Measurements from ENCODE around the gene RAB24. TPM values are rescaled to one million over a fixed set of nuclear protein-coding genes. Genes with fewer than 3 reads are reported as not detected.

RAB24 gene
- polyA plus RNA-seq, 1 donor (not counting 4 experiments of a cell fraction or from before 2014, with no cell fraction given), result 22.4 TPM

DNA sequence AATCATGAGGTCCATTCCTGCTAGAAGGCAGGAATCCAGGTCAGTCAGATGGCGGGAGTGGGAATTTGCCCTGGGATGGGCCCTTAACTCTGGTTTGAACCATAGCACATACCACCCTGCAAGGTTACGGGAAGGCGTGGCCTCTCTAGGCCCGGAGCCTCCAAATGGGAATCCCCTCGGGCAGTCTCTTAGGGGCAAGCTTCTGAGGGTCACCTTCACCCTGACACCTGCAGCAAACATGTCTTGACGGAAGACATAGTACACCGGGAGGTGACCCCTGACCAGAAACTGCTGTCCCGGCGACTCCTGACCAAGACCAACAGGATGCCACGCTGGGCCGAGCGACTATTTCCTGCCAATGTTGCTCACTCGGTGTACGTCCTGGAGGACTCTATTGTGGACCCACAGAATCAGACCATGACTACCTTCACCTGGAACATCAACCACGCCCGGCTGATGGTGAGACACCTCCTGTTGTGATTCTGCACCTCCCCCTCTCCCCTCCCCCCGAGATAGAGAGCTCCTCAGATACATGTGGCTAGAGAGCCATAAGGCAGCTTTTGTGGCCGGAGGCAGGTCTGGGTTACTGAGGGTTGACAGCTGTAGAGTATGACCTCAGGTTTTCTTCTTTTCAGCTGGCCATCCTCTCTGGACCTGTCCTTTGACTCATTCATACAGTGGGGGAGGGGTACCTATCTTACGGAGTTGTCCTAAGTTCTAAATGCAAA lies 1.0 kb upstream of the RAB24 start:
- Histone ChIP-seq H3K9ac (ENCODE audit: control insufficient read depth, extremely low read depth, insufficient read depth, low read length) (peak overlapping the region; percentile 98), H4K20me1 (ENCODE audit: control insufficient read depth, extremely low read depth, insufficient read depth, low read length) (peaks cover 10% of the 10 kb centered on the region), H3K9me1 (ENCODE audit: control insufficient read depth, extremely low read depth, insufficient read depth, low read length) (peaks cover 10% of the 10 kb centered on the region), H3K27ac (ENCODE audit: control insufficient read depth, insufficient read depth, low read length) (peak overlapping the region; percentile 86), H2AFZ (ENCODE audit: control insufficient read depth, low read length) (no peak overlapping the region), H3K4me1 (ENCODE audit: control insufficient read depth, extremely low read depth, insufficient read depth, low read length) (peaks cover 47% of the 10 kb centered on the region), H3K36me3 (ENCODE audit: control insufficient read depth in 2 of 2, extremely low read depth in 1 of 2, insufficient read depth in 2 of 2, low read length in 2 of 2) (peaks cover 5 to 21% of the 10 kb centered on the region in 2 experiments), H3K4me2 (ENCODE audit: control insufficient read depth, extremely low read depth, insufficient read depth, low read depth, low read length) (peak overlapping the region; percentile 61), H3K79me2 (ENCODE audit: control insufficient read depth, insufficient read depth, low read length) (peaks cover 21% of the 10 kb centered on the region), H3K4me3 (ENCODE audit: control insufficient read depth in 2 of 3, extremely low read depth in 1 of 3, insufficient read depth in 2 of 3, low read depth in 1 of 3, low read length in 3 of 3) (peak overlapping the region; percentile 84 to 87 (median 85)), H3K9me3 (ENCODE audit: control insufficient read depth, low read depth, low read length) (no peaks in the 10 kb centered on the region), H3K27me3 (ENCODE audit: control insufficient read depth, extremely low read depth, insufficient read depth, low read length) (no peaks in the 10 kb centered on the region)
- no peak for DNase-seq (ENCODE audit: low read depth, low spot score)
- no peak for FAIRE-seq
- dilution Hi-C loops (cut with MboI; ENCODE audit: extremely low pct_ligation_motif_present, low sequenced_read_pairs), result no loop called here
- no peak for TF ChIP-seq EZH2 (IDR thresholded peaks at IDR 0.05; ENCODE audit: low read length)
- TF ChIP-seq, protein P1, sequence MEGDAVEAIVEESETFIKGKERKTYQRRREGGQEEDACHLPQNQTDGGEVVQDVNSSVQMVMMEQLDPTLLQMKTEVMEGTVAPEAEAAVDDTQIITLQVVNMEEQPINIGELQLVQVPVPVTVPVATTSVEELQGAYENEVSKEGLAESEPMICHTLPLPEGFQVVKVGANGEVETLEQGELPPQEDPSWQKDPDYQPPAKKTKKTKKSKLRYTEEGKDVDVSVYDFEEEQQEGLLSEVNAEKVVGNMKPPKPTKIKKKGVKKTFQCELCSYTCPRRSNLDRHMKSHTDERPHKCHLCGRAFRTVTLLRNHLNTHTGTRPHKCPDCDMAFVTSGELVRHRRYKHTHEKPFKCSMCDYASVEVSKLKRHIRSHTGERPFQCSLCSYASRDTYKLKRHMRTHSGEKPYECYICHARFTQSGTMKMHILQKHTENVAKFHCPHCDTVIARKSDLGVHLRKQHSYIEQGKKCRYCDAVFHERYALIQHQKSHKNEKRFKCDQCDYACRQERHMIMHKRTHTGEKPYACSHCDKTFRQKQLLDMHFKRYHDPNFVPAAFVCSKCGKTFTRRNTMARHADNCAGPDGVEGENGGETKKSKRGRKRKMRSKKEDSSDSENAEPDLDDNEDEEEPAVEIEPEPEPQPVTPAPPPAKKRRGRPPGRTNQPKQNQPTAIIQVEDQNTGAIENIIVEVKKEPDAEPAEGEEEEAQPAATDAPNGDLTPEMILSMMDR (optimal IDR thresholded peaks at IDR 0.05 in 1 of 3, IDR thresholded peaks at IDR 0.05 in 1 of 3, conservative IDR thresholded peaks at IDR 0.05 in 1 of 3; ENCODE audit: extremely low read depth in 1 of 3, insufficient read depth in 2 of 3, low read length in 3 of 3), result no peak

DNA sequence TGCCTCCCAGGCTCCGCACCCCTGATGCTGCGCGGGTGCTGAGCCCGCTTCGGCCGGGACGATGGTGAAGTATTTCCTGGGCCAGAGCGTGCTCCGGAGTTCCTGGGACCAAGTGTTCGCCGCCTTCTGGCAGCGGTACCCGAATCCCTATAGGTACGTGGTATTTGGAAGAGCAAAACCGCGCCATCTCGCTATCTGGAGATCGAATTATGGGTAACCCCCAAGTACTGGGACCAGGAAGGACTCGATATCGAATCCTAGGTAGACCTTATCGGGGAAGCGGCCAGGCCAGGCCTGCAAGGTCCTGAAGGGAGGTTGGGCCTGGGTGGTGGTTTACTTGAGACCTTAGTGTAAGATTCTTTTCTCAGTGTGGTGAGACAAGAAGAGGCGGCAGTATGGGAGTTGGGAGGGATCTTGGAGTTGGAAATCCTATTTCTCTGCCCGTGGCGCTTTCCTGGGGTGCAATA lies 439 bp upstream of the RAB24 start:
- peak overlapping the region; percentile 84 to 87 (median 85) for H3K4me3 ChIP-seq (ENCODE audit: control insufficient read depth in 2 of 3, extremely low read depth in 1 of 3, insufficient read depth in 2 of 3, low read depth in 1 of 3, low read length in 3 of 3)
- H3K36me3 ChIP-seq (ENCODE audit: control insufficient read depth in 2 of 2, extremely low read depth in 1 of 2, insufficient read depth in 2 of 2, low read length in 2 of 2), result peaks cover 5 to 21% of the 10 kb centered on the region in 2 experiments
- dilution Hi-C loops (cut with MboI; ENCODE audit: extremely low pct_ligation_motif_present, low sequenced_read_pairs), result no loop called here
- no peaks in the 10 kb centered on the region for H3K9me3 ChIP-seq (ENCODE audit: control insufficient read depth, low read depth, low read length)
- no peaks in the 10 kb centered on the region for H3K27me3 ChIP-seq (ENCODE audit: control insufficient read depth, extremely low read depth, insufficient read depth, low read length)
- peaks cover 10% of the 10 kb centered on the region for H4K20me1 ChIP-seq (ENCODE audit: control insufficient read depth, extremely low read depth, insufficient read depth, low read length)
- peaks cover 21% of the 10 kb centered on the region for H3K79me2 ChIP-seq (ENCODE audit: control insufficient read depth, insufficient read depth, low read length)
- TF ChIP-seq, protein P1 (optimal IDR thresholded peaks at IDR 0.05 in 1 of 3, IDR thresholded peaks at IDR 0.05 in 1 of 3, conservative IDR thresholded peaks at IDR 0.05 in 1 of 3; ENCODE audit: extremely low read depth in 1 of 3, insufficient read depth in 2 of 3, low read length in 3 of 3), result no peak
- no peak for TF ChIP-seq EZH2 (IDR thresholded peaks at IDR 0.05; ENCODE audit: low read length)
- peaks cover 10% of the 10 kb centered on the region for H3K9me1 ChIP-seq (ENCODE audit: control insufficient read depth, extremely low read depth, insufficient read depth, low read length)
- peak overlapping the region; percentile 54 for H2AFZ ChIP-seq (ENCODE audit: control insufficient read depth, low read length)
- peak overlapping the region; percentile 61 for H3K4me2 ChIP-seq (ENCODE audit: control insufficient read depth, extremely low read depth, insufficient read depth, low read depth, low read length)
- H3K4me1 ChIP-seq (ENCODE audit: control insufficient read depth, extremely low read depth, insufficient read depth, low read length), result peaks cover 48% of the 10 kb centered on the region
- peak overlapping the region; percentile 86 for H3K27ac ChIP-seq (ENCODE audit: control insufficient read depth, insufficient read depth, low read length)
- FAIRE-seq, result no peak
- H3K9ac ChIP-seq (ENCODE audit: control insufficient read depth, extremely low read depth, insufficient read depth, low read length), result peak overlapping the region; percentile 98
- no peak for DNase-seq (ENCODE audit: low read depth, low spot score)
